ENCODE measurements around the gene BOC.

BOC gene

DNA sequence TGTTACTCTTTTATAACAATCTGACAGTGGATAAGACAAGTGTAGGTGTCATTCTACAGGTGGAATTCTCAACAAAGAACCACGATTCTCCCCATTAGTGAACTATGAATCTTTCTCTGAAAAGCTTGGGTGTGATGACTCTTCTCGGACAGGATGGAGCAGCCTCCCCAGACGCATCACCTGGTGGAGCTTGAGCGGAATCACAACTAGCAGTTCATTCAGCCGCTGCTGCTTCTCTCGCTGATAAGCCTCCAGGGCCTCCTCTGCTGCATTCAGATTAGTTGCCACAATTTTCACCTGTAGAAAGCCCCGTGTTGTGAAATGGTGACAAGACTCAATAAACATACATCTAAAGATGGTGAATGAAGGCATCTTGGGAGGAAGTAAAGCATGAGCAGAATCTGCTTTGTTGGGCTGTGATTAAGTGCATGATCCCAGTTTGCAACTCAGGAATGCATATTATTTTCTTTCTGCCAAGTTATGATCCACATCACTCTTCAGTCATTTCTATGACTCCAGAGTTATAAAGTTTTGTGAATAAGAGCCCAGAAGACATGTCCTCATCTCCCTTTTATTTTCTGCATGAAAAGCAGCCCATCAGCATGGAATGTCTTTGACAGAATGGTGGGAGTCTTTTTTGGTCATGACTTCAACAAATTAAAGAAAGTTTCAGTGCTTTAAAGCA, 93.6 kb downstream of the BOC start:
- Histone ChIP-seq H3K27me3 (ENCODE audit: control insufficient read depth, insufficient read depth, low read length) (no peaks in the 10 kb centered on the region), H3K9ac (ENCODE audit: low read depth, low read length) (no peak overlapping the region), H3K36me3 (ENCODE audit: control insufficient read depth, insufficient read depth, low read length) (no peaks in the 10 kb centered on the region), H3K4me3 (ENCODE audit: low read depth, low read length) (no peak overlapping the region), H3K9me3 (ENCODE audit: control insufficient read depth, insufficient read depth, low read length) (no peaks in the 10 kb centered on the region), H3K4me1 (ENCODE audit: control insufficient read depth, insufficient read depth, low read length) (no peaks in the 10 kb centered on the region)

DNA sequence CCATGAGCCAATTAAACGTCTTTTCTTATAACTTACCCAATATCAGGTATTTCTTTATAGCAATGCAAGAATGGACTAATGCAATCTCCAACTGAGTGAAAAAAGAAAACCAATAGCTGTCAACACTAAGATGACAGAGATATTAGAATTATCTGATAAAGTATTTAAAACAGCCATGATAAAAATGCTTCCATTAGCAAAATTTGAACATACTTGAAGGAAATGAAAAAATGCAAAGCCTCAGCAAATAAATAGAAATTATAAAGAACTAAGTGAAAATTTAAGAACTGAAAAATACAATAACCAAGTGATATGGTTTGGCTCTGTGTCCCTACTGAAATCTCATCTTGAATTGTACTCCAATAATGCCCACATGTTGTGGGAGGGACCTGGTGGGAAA, 99.6 kb downstream of the BOC start:
- Histone ChIP-seq H3K4me1 (ENCODE audit: control insufficient read depth, insufficient read depth, low read length) (no peaks in the 10 kb centered on the region), H3K36me3 (ENCODE audit: control insufficient read depth, insufficient read depth, low read length) (no peaks in the 10 kb centered on the region), H3K4me3 (ENCODE audit: low read depth, low read length) (no peak overlapping the region), H3K9me3 (ENCODE audit: control insufficient read depth, insufficient read depth, low read length) (peaks cover 7% of the 10 kb centered on the region), H3K9ac (ENCODE audit: low read depth, low read length) (no peak overlapping the region), H3K27me3 (ENCODE audit: control insufficient read depth, insufficient read depth, low read length) (no peaks in the 10 kb centered on the region)

DNA sequence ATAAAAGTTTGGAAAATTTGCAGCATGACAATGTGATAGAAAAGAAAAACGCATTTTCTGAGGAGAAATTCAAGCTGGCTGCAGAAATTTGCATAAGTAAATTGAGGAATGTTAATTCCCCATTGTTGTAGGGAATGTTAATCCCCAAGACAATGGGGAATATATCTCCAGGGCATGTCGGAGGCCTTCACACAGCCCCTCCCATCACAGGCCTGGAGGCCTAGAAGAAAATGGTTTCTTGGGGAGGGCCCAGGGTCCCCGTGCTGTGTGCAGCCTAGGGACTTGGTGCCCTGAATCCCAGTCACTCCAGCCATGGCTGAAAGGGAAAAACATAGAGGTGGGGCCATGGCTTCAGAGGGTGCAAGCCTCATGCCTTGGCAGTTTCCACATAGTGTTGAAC, 101.1 kb downstream of the BOC start:
- H3K36me3 ChIP-seq (ENCODE audit: control insufficient read depth, insufficient read depth, low read length) = no peaks in the 10 kb centered on the region
- H3K9me3 ChIP-seq (ENCODE audit: control insufficient read depth, insufficient read depth, low read length) = peaks cover 7% of the 10 kb centered on the region

DNA sequence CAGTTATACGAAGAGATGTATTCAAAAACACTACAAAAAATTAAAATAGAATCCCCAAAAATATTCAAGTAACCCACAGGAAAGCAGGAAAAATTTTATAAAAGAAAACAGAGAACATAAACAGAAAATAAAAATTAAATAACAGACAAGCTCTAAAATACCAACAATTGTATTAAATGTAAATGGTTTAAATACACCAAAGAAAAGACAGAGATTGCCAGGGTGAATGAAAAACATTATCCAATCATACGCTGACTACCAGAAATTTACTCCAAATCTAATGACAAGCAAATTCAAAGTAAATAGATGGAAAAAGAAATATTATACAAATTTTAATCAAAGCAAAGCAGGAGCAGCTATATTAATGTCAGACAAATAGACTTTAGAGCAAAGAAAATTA, 103.6 kb downstream of the BOC start:
- no peaks in the 10 kb centered on the region for H3K27me3 ChIP-seq (ENCODE audit: control insufficient read depth, insufficient read depth, low read length)
- no peak overlapping the region for H3K9ac ChIP-seq (ENCODE audit: low read depth, low read length)
- peaks cover 7% of the 10 kb centered on the region for H3K9me3 ChIP-seq (ENCODE audit: control insufficient read depth, insufficient read depth, low read length)
- H3K4me3 ChIP-seq (ENCODE audit: low read depth, low read length) = no peak overlapping the region
- no peaks in the 10 kb centered on the region for H3K4me1 ChIP-seq (ENCODE audit: control insufficient read depth, insufficient read depth, low read length)
- no peaks in the 10 kb centered on the region for H3K36me3 ChIP-seq (ENCODE audit: control insufficient read depth, insufficient read depth, low read length)

More for the DNA sequence above, 101.1 kb downstream of the BOC start:
- no peak overlapping the region for H3K9ac ChIP-seq (ENCODE audit: low read depth, low read length)
- H3K4me3 ChIP-seq (ENCODE audit: low read depth, low read length) = no peak overlapping the region
- no peaks in the 10 kb centered on the region for H3K4me1 ChIP-seq (ENCODE audit: control insufficient read depth, insufficient read depth, low read length)
- H3K27me3 ChIP-seq (ENCODE audit: control insufficient read depth, insufficient read depth, low read length) = no peaks in the 10 kb centered on the region

DNA sequence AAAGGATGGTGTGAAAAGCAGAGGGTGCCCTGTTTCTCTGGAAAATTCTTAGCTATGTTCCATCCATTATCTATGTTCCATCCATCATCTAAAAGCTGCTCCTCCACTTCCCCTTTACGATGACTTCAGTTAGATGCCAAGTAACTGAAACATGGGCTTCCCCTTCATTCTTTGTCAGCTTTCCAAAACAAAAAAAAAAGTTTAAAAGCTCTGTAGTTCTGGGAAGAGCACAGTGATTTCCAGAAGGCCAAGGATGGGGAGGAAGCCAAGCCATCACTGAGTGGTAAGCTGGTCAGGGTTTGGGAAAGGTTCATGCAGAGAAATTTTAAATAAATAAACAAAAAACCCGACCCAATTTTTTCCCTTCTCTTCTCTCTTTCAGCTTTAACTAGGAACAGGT, 118.4 kb downstream of the BOC start:
- H3K9me3 ChIP-seq (ENCODE audit: control insufficient read depth, insufficient read depth, low read length) = no peaks in the 10 kb centered on the region
- H3K4me3 ChIP-seq (ENCODE audit: low read depth, low read length) = no peak overlapping the region
- no peak overlapping the region for H3K9ac ChIP-seq (ENCODE audit: low read depth, low read length)
- H3K4me1 ChIP-seq (ENCODE audit: control insufficient read depth, insufficient read depth, low read length) = no peaks in the 10 kb centered on the region
- no peaks in the 10 kb centered on the region for H3K27me3 ChIP-seq (ENCODE audit: control insufficient read depth, insufficient read depth, low read length)
- no peaks in the 10 kb centered on the region for H3K36me3 ChIP-seq (ENCODE audit: control insufficient read depth, insufficient read depth, low read length)

DNA sequence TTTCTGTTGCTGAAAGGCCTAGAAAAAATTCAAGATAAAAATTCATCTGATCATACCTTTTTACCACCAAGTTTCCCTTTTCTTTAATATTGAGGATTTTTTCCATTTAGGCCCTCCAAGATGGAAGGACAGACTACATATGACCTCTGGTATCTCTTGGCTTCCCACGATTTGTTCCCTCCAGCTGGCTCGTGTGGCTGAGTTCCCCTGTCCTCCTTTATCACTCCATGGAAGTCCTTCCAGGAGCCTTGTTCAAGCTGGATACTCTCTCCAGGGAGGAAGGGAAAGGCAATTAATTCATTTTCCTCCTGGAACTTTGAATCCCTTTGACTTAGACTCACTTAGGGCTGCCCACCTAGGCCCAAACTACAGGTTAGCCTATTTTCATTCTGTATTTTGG, 119.4 kb downstream of the BOC start:
- Histone ChIP-seq H3K4me1 (ENCODE audit: control insufficient read depth, insufficient read depth, low read length) (no peaks in the 10 kb centered on the region), H3K9me3 (ENCODE audit: control insufficient read depth, insufficient read depth, low read length) (no peaks in the 10 kb centered on the region), H3K9ac (ENCODE audit: low read depth, low read length) (no peak overlapping the region), H3K4me3 (ENCODE audit: low read depth, low read length) (no peak overlapping the region), H3K27me3 (ENCODE audit: control insufficient read depth, insufficient read depth, low read length) (no peaks in the 10 kb centered on the region), H3K36me3 (ENCODE audit: control insufficient read depth, insufficient read depth, low read length) (no peaks in the 10 kb centered on the region)

DNA sequence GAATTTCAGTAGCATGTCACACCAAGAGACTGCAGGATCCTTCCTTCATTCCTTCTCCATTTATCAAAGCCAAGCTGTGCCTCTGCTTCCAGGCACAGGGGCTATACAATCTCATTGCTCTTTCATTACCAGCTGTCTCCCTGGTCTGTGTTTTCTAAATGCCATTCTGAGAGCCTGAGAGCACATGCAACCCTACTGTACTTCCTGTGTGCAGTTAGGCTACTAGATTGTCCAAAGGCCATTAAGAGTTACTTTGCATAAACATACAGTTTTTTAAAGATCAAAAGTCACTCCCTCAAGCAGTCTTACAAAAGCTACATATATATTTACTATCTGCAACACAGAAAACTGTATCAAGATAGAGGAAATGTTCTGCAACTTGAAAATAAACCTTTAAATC, 119.8 kb downstream of the BOC start:
- no peaks in the 10 kb centered on the region for H3K9me3 ChIP-seq (ENCODE audit: control insufficient read depth, insufficient read depth, low read length)
- no peak overlapping the region for H3K4me3 ChIP-seq (ENCODE audit: low read depth, low read length)
- no peaks in the 10 kb centered on the region for H3K27me3 ChIP-seq (ENCODE audit: control insufficient read depth, insufficient read depth, low read length)
- no peaks in the 10 kb centered on the region for H3K4me1 ChIP-seq (ENCODE audit: control insufficient read depth, insufficient read depth, low read length)
- no peaks in the 10 kb centered on the region for H3K36me3 ChIP-seq (ENCODE audit: control insufficient read depth, insufficient read depth, low read length)
- no peak overlapping the region for H3K9ac ChIP-seq (ENCODE audit: low read depth, low read length)
